ENCODE measurements around the gene PLCXD1.

DNA sequence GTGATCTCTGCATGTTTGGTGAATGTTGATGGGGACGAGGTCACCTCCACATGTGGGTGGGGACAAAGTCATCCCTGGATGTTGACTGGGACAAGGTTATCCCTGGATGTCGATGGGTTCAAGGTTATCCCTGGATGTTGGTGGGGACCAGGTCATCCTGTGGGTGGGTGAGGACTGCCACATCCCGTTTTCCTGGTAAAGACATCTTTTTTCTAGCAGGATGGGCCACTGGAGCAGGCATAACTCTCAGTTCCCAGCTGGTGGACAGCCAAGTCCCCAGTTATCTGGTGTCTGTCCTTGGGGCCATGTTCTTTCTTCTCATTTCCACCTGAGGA, 28.3 kb upstream of the PLCXD1 start:
- TF ChIP-seq, protein P1, sequence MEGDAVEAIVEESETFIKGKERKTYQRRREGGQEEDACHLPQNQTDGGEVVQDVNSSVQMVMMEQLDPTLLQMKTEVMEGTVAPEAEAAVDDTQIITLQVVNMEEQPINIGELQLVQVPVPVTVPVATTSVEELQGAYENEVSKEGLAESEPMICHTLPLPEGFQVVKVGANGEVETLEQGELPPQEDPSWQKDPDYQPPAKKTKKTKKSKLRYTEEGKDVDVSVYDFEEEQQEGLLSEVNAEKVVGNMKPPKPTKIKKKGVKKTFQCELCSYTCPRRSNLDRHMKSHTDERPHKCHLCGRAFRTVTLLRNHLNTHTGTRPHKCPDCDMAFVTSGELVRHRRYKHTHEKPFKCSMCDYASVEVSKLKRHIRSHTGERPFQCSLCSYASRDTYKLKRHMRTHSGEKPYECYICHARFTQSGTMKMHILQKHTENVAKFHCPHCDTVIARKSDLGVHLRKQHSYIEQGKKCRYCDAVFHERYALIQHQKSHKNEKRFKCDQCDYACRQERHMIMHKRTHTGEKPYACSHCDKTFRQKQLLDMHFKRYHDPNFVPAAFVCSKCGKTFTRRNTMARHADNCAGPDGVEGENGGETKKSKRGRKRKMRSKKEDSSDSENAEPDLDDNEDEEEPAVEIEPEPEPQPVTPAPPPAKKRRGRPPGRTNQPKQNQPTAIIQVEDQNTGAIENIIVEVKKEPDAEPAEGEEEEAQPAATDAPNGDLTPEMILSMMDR (conservative IDR thresholded peaks at IDR 0.05 in 1 of 2, IDR thresholded peaks at IDR 0.05 in 1 of 2; ENCODE audit: extremely low read depth in 1 of 2, insufficient read depth in 1 of 2, low read depth in 1 of 2, low read length in 2 of 2): no peak
- TF ChIP-seq EZH2 (IDR thresholded peaks at IDR 0.05; ENCODE audit: borderline replicate concordance, low read length): no peak
